ENCODE results near the gene OXER1.
A peak's percentile ranks its signal among the peaks of the same experiment; 100 is the strongest.

The OXER1 gene, protein sequence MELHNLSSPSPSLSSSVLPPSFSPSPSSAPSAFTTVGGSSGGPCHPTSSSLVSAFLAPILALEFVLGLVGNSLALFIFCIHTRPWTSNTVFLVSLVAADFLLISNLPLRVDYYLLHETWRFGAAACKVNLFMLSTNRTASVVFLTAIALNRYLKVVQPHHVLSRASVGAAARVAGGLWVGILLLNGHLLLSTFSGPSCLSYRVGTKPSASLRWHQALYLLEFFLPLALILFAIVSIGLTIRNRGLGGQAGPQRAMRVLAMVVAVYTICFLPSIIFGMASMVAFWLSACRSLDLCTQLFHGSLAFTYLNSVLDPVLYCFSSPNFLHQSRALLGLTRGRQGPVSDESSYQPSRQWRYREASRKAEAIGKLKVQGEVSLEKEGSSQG

DNA sequence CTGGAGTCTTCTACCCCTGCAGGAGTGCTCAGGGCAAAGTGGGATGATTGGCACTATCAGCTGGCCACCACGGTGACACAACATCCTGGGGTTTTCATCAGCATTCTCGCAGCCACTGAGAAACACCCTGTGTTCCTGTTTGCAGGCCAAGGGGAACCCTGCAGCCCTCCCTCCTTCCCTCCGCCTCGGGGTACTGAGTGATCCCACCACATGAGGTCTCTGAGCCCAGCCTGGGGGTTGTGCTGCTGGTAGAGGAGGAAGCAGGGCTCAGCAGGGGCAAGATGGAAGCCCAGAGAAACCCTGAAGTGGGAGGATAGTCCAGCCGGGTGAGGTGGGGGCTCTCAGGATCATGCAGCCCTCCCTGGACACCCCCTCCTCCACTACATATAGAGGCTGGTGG, at the start of gene OXER1:
Gene OXER1, minus strand, starts transcription at position 40 of the 400 bp plus-strand sequence. CDS start 73 bp downstream, outside the sequence.
- no peak for DNase-seq

DNA sequence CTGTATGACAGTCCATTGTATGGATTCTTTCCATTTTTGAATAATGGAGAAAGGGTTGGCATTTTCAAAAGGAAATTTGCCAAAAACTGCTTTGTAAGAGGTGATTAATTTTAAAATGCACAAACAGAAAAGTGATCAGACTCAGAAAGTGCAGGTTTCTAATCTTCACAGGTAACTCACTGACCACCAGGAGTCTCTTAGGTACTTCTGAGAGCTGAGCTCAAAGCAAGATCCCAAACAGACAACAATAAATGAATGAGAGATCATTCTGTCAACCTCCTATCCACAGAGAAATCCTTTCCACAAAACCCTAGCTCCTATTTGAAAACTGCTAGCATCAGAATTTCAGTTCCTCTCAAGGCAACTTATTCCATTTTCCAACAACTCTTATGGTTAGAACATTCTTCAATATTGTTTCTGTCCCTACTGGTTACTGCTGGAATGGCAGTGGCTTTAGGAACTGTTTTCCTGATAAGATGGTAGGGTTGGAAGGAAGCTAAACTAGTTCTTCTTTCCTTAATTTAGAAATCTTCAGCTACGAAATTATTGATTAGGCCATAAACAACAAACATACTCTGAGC, 49.1 kb upstream of the OXER1 start:
- DNase-seq, result no peak

DNA sequence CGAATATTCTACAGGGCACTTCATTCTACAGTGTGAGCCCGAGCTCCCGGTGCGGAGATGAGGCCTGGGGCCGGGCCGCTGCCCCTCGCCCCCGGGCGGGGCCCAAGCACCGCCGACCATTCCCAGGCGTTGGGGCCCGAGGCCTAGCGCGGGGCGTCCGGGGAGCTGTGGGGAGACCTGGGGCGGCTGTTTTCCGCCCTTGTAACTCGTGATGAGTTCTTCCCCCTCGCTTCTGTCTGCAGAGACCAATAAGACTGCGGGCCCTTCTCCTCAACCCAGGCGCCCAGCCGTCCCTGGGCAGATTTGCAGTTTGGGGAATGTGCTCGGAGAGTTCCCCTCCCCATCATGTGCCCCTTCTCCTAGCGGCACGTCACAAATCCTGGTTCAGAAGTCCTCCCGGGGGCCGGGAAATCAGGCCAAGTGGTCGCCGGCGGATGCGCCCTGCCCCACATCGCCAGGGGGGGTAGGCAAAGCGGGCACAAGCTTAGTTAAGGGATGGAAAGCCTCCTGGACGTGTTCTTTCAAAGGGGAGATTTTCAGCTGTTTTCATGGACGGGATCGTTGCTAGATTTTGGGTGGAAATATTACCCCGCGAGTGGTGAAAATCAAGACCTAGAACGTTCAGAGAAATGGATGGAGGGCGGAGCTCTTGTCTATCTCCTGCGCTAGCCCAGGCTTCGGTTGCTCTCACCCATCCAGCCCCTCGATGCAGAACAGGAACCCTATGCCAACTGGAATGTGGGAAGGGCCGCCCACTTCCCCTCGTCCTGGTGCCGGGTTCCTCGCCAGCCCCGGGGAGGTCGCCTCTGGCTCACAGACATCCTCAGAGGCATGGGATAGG, 47.3 kb upstream of the OXER1 start:
- DNase-seq, result no peak

DNA sequence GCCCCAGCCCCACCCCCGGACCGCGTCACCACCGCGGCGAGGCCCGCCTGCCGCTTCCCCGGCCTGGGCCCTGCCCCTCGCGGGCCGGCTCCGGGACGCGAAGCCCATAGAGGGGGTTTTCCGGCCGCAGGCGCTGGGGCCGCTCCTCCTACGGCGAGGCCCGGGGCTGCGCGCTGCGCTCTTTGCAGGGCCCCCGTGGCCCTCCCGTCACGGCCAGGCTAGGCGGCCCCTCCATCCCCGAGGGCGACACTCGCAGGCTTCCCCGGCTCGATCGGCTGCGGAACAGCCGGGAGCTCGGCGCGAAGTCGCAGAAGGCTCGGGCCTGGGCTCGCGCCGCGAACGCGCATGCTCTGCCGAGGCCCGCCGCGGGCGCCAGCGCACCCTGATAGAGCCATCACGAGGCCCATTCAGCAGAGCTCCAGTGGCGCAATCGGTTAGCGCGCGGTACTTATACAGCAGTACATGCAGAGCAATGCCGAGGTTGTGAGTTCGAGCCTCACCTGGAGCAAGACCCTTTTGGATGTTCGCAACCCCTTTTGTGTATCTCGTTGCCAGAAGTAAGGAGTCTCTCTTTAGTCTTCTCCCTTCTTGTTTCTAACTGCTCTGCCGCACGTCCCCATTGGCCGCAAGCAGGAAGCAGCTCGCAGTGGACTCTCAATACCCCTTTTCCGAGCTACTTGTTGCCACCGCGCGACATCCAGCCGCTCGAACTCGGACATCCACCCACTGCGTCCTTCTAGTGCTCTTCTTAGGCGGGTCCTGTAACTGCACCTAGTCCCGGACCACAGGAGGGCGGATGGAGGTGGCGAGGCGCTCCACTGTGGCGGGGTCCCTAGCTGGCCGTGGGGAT, 46.4 kb upstream of the OXER1 start:
- DNase-seq, result peak; percentile 69

DNA sequence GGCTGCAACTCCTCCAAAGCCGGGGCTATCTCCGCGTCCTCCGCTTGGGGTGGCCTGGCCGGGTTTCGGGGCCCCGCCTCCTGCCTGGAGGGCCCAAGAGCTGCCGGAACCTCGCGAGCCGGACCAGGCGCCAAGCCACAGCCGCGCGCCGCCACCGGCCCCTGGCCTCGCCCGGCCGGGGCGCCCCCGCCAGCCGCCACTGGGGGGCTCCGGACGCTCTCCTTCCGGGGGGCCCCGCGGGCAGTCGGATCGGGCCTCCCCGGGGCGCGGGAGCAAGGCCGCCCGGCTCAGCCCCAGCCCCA, 45.8 kb upstream of the OXER1 start:
- no peak for DNase-seq

DNA sequence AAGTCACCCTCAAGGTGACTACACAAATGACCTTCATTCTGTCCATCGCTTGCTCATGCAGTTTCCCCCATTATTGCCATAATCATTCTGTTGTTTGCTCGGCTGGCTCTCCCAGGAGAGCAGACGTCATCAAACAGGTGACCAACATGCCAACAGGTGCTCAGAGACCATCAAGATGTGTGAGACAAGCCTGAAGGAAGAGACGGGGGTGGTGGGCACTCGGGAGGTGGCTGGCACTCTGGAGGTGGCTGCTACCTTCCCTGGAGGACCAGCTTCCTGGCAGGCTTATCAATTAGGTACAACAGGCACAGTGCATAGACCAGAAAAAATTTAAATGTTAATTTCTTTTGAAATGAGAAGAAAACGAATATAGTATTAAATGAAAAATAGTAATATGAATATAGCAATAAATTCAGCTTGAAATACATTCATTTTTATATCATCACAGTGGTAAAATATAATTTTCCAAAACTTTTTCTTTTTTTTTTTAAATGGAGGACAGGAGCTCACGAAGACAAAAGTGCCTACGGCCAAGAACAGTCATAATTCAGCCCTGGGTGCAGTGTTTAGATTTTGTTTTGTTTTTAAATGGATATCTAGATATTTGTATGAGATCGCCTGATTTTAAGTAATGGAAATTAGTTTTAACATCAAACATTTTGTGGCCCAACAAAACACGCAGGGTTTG, 45.3 kb upstream of the OXER1 start:
- no peak for DNase-seq

DNA sequence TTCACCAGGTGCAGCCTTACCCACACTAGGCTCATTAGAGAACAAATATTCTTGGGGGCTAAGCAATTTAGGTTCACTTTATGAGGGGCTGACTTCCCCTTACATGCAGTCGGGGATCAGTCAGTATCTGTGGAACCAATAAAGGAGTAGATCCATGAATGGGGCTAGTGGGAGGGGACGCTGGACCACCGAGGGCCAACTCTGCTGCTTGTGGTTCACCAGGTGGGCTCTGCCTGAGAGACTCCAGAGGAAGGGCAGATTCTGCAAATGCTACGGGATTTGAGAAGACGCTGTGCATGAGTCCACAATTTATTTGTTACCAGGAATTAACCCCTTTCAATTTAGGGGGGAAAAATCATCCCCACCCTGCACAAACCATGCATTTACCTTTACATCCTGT, 44.4 kb upstream of the OXER1 start:
- no peak for DNase-seq

DNA sequence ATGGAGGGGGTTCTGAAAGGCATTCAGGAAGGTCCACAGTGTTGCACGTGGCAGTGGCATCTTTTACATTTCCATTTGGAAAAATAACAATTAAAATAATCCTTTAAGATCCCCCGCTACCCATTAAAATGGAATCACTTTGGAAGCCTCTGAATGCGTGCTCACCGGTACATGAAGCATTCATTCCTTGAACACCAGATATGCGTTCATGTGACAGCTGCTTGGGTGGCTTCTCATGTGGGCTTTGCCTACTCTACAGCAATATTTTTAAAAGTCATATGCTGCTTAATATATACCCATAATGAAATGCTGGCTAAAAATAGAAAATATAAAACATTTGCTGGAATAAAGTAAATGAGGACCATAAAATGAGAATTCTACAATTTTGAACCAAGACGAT, 42.9 kb upstream of the OXER1 start:
- DNase-seq, result no peak

DNA sequence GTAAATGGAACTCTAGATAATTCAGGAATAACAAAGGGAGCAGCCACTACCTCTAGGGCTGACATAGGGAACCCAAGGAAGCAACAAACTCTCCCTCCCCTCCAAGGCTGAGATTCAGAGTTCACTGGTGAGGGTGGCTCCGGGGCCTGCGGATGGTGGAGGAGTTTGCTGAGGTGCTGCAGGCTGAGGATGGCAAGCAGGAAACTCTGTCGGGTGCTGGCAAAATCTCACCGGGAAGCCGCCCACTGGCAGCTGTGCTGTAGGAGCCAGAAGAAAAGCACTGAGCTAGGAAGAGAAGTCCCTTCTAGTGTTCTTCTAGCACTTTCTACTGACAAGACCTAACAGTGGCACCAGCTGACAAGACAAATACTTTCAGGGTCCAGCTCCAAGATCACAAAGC, 41.0 kb upstream of the OXER1 start:
- DNase-seq, result no peak

DNA sequence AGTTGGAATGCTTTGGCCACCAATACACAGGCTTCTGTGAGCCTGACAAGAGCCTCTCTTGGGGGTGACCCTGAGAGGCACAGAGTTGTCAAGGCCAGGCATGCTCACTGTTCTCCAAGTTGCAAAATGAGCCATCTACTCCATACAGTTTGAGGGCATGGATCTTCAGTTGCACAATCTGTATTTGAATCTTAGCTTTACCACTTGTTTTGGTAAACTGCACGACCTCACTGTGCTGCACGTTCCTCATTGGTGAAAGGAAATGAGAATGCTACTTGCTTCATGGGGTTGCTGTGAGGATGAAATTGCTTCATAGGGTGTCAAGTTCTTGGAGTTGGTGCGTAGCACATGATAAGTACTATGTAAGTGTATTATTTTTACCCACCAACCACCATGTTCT, 40.4 kb upstream of the OXER1 start:
- no peak for DNase-seq

DNA sequence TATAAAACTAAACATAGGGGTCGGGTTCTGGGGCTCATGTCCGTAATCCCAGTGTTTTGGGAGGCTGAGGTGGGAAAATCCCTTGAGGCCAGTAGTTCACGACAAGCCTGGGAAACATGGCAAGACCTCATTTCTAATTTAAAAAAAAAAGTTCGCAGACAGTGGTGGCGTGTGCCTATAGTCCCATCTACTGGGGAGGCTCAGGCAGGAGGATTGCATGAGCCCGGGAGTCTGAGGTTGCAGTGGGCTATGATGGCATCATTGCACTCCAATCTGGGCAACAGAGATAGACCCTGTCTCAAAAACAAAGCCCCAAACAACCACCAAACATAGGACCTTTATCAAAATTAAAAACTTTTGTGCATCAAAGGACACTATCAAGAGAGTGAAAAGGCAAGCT, 38.2 kb upstream of the OXER1 start:
- DNase-seq, result no peak

DNA sequence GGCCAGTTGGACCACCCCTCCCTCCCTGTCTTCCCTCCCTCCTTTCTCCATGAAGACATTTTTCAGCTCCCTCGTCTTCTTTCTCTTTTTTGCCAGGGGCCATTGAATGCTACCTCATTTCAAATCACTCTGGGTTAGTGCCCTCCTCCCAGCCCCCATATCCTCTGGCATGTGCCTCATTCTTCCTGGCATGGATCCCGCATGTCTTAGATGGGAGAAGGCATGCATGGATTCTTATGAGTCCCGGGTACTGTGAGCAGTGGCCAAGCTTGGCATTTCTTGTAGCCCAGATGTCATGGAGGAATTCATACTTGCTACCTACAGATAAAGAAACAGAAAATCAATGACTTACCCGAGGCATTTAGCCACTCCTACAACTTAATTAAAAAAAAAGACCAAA, 37.4 kb upstream of the OXER1 start:
- no peak for DNase-seq

DNA sequence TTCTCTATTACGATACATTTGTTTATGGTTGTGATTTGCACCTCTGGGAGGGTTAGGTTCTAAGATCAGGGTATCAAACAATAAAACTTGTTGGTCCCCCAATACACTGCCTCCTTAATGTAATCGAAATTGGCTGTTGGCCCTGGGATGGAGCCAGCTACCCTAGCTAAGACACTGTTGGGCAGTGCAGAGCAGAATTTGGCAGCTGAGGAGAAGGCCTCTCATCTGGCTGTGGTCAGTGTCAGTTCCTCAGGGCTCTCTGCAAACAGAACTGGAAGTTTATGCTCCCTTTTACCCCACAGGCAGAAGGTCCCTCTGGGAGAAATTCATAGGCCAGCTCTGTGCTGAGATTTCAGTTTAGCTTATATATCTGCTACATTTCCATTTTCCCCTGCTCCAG, 37.0 kb upstream of the OXER1 start:
- DNase-seq, result no peak

DNA sequence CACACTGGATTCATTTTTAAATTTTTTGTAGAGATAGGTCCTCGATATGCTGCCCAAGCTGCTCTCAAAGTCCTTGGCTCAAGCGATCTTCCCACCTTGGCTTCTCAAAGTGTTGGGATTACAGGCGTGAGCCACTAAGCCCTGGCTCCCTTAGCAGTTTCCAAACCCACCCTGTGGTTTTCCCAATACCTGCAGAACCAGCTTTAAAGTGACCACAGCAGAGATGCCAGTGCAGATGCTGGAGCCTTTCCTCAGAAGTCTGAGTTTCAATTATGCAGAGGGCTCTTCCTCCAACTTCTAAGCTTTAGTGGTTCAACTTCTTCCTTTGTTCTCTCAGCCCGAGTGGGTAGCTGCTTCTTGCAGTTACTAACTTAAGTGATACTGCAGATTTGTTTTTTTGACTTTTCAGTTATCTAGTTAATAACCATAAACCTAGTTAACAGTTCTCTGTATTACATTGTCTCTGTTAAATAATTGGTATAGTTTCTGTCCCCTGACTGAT, 36.6 kb upstream of the OXER1 start:
- no peak for DNase-seq

DNA sequence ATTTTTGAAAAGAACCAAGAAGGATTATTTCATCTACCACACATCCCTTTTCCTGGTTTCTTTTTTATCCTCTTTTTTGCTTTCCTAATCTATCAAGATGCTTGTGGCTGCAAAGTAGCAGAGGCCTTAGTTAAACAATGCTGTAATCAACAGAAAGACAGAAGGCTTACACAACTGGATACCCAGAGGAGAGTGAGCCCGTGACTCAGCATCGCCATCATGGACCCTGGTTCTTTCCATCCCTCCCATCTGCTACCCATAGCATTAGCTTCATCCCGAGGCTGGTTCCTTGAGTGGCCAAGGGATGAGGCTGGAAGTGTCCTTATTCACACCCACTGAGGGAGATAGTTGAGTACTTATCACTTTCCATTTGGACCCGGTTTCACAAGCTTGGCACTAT, 35.9 kb upstream of the OXER1 start:
- no peak for DNase-seq

DNA sequence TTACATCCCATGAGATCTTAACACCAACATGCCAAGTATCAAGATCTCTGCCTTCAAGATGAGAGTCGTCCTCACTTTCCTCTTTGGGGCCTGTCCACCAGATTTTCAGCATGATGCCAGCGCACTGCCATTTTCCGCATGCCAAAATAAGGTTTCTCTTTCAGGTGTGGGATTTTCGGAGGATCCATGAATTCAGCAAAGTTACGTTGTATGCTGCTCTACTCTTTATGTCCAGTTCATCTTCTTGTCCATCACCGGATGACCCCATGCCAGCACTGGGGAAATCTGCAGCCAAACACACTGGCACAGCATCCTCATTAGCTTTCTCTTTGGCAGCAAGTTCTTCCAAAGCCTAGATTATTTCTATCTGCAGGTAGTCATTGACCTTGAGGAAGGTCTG, 33.3 kb upstream of the OXER1 start:
- no peak for DNase-seq

DNA sequence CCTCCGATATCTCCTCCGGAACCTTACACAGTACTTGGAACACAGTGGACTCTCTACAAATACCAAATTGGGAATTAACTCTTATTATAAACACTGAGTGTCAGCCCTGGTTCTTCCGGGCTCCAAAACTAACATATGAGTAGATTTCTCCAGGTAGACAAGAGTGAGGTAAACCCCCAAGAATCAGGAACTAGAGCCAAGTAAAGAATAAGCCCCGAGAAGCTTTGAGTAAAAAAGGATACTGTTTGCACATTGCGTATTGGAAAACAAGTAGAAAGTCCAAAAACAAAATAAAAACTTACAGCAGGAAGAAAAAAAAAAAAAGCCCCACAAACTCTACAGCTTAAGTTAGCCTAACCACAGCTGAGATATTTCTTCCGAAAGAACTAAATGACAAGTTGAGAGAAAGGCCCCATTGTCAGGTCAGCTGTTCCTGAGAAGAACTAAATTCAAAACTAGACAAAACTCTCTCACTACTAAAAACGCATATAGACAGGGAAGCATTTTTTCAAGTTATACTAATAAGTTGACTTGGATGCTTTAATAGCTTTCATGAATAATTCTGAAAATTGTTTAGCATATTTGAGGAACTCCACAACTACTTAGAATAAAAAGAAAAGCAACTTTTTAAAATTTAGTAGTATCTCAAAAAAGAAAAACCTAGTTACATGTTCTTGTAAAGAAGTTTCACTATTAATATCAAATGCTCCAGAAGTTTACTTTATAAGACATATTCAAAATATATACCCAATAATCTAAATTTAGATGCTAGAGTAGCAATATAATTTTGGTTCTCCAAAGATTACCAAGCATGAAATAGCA, 32.7 kb upstream of the OXER1 start:
- DNase-seq, result no peak

DNA sequence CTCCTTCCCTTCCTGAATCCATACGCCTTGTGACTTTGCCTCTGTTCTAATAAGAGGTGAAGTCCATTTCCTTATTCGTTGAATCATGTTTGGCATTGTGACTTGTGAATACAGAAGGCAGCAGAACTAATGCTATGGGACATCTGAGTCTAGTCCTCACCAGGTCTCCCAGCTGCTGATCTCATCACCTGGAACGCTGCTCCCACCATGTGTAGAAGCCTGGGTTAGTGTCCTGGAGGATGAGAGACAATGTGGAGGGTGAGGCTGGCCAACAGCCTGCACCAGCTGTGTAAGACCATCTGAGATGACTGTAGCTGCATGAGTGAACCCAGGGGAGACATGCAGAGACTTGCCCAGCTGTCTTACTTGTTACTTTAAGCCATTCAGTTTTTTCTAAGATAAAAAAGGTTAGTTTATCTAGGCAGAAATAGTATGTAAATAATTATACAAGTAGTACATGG, 31.9 kb upstream of the OXER1 start:
- no peak for DNase-seq

DNA sequence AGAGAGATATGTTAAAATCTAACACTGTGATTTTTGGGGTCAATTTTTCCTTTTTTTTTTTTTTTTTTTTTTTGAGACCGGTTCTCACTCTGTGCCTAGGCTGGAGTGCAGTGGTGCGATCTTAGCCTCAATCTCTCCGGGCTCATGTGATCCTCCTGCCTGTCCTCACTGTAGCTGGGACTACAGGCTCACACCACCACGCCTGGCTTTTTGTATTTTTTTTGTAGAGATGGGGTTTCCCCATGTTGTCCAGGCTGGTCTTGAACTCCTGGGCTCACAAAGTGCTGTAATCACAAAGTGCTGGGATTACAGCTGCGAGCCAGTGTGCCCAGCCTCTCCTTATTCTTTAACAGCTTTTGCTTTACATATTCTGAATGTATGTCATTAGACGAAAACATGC, 31.3 kb upstream of the OXER1 start:
- DNase-seq, result no peak

DNA sequence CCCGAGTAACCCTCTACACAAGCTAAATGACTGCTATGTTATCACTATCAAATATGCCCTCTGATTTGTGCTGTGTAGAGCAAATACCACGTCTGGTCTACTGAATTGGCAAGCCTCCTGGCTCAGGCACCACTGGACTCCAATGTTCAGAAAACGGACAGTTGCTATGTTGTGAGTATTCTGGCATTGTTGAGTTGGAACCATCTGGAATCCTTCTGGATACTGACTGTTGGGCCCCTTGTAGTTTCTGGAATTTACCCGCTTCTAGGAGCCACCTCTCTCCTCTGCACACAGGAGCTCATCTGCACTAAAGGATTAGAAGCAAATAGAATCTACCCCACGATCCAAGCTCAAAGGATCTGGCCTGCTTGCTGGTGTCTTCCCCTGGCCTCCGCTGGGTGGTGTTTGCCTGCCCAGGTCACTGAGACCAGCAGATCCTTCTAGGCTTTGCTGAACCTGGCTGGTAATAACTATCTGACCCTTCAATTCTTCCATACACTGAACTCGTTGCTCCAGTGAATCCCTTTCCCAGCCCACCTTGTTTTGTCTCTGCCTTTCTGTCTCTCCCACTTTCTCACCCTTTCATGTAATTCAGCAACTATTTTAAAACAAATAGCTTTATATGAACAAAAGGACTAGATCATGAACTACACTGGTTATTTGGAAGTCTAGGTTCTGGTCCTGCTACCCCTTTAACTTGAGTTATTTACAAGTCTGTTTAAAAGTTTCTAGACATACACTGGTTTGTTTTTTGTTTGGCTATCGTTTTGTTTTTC, 30.5 kb upstream of the OXER1 start:
- DNase-seq, result no peak

All from NCI-H1048 (cell line).